AG04449 (cell line): ENCODE results near the gene DCTN3.

Experiments used
- CTCF ChIA-PET: fragments of 350-600 bp; formaldehyde crosslinking; extraction: SDS; loops from one replicate; lab custom pipeline; 2021; ENCODE audit warnings: antibody characterized with exemption; lab: Yijun Ruan, JAX
- POLR2A ChIA-PET: fragments of 400-600, 350-600 bp; formaldehyde crosslinking; extraction: SDS; loops from one replicate; lab custom pipeline; 2020; ENCODE audit warnings: antibody characterized with exemption, inconsistent platforms; lab: Yijun Ruan, JAX
- DNase-seq: peaks from one replicate; pipeline ENCODE4 v3.0.0-alpha.2; 2010; ENCODE audit warnings: low read depth, low spot score
- H3K4me3 ChIP-seq: 2 replicates; pipeline ENCODE4 v1.5.1; 2011; ENCODE audit warnings: low read depth, mild to moderate bottlenecking, control low read depth, low read length
- CTCF ChIP-seq: IDR thresholded peaks from one replicate; pipeline ENCODE4 v1.5.1; 2011; ENCODE audit warnings: mild to moderate bottlenecking, moderate library complexity, low read length, control low read depth, inconsistent platforms; ENCODE audit not compliant: insufficient read depth; ENCODE audit errors: missing control alignments

Gene DCTN3

GRCh38 chr9:34577400-34578240, 42.7 kb downstream of the DCTN3 start:
- ChIA-PET CTCF (interaction anchor here (0.7 to 11.5 kb wide), 6 partner anchors 11 to 174 kb away, joined by 3 to 119 read pairs (median 3); no protein-coding TSS in a partner anchor), POLR2A (no interaction called here)
- no peak for DNase-seq
- TF ChIP-seq CTCF, result no peak
- H3K4me3 ChIP-seq, result peak overlapping the region; percentile 27; the same call in 1 of the 2 replicates

DNA sequence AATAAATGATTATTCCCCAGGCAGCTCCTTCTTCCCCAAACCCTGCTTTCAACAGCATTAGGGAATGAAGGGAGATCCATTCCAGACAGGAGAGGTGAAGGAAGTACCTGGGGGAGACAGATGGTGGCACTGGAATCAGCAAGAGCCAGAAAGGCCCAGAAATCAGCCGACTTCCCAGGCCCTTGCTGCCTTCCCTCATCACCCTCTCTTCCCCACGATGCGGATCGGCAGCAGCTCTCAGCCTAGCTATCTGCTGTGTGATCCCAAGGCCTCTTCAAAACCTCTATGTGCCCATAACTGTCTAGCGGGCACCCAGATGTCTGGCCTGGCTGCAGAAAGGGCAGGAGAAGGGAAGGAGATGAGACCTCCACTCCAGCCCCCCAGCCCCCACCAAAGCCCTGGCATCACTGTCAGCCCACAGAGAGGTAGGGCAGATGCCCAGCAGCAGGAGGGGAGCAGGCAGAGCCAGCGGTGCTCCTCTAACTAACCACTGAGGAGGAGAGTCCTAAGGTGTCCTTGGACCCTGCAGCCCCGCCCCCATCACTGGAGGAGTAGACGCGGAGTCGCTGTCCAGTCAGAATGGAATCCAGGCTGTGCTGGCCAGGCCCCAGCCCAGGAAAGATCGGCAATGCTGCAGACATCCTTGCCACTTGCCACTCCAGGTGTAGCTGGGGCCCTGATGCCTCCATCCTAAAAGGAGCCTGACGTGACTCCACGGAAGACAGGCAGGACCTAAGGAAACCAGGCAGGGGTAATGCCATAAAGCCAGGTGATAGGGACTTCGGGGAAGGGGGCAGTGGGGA, 43.5 kb downstream of the DCTN3 start:
- H3K4me3 ChIP-seq, result no peak overlapping the region
- ChIA-PET CTCF (interaction anchor here (1.0 to 11.5 kb wide), 6 partner anchors 17 to 173 kb away, joined by 3 to 119 read pairs (median 5); no protein-coding TSS in a partner anchor), POLR2A (no interaction called here)

DNA sequence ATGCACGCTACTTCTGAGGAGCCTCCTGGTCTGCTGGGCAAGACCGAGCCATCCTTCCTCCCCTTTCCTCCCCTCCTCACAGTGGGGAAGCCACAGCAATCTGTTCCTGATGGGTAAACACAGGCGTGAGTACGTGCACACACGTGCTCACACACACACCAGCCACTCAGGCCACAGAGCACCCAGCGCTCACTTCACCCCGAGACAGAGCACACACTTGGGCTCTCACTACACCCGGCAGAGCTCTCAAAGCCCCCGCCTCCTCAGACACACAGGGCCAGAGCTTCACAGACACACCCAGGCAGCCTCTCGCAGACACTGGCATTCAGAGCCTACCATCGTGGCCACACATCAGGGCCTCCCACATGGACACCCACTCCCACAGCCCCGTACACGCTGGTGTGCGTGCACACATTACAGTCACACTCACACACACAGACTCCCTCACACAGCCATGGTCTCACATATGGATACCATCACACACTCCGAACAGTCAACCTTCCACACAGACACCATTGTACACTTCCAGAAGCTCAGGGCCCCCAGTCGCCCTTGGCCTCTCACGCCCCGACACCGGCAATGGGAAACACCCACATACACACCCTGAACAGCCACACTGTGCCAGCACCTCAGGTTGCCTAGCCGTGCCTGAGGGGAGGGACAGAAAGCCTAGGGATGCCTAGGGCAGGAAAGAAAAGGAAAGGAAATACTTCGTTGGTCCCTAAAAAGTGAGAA, 44.3 kb downstream of the DCTN3 start:
- no peak for DNase-seq
- no peak overlapping the region for H3K4me3 ChIP-seq
- TF ChIP-seq CTCF, result no peak
- ChIA-PET CTCF (interaction anchor here (1.0 to 11.5 kb wide), 5 partner anchors 17 to 172 kb away, joined by 3 to 119 read pairs (median 6); no protein-coding TSS in a partner anchor), POLR2A (no interaction called here)

More for the DNA sequence above, 43.5 kb downstream of the DCTN3 start:
- TF ChIP-seq CTCF, result no peak
- DNase-seq, result no peak

DNA sequence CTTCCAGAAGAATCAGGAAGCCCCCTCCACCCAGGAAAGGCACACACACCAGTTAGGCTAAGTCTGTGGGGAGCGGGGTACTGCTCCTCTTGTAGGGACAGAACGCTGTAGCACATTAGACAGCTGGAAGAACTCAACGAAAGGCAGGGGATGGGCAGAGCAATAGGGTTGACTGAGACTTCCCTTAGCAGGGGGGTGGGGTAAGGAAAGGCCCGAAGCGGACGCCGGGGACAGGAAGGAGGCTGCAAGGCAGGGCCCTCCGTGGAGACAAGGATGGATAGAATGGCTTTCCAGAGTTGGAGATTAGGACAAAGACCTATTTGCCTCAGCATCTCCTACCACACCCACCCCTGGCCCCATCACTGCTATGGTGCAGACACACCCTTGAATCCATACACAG, 45.1 kb downstream of the DCTN3 start:
- no peak for DNase-seq
- no peak overlapping the region for H3K4me3 ChIP-seq
- CTCF ChIA-PET, result interaction anchor here (1.7 to 11.5 kb wide), 3 partner anchors 18 to 171 kb away, joined by 6 to 119 read pairs (median 12); no protein-coding TSS in a partner anchor
- no peak for TF ChIP-seq CTCF
- POLR2A ChIA-PET, result no interaction called here

GRCh38 chr9:34574571-34574970, 45.7 kb downstream of the DCTN3 start:
- H3K4me3 ChIP-seq, result no peak overlapping the region
- POLR2A ChIA-PET, result no interaction called here
- TF ChIP-seq CTCF, result no peak

More at GRCh38 chr9:34574571-34574970, 45.7 kb downstream of the DCTN3 start:
- CTCF ChIA-PET, result interaction anchor here (0.7 to 11.5 kb wide), 4 partner anchors 13 to 29 kb away, joined by 3 to 119 read pairs (median 8); no protein-coding TSS in a partner anchor
- DNase-seq, result no peak
